Measurements from ENCODE around the gene CENPC.

DNA sequence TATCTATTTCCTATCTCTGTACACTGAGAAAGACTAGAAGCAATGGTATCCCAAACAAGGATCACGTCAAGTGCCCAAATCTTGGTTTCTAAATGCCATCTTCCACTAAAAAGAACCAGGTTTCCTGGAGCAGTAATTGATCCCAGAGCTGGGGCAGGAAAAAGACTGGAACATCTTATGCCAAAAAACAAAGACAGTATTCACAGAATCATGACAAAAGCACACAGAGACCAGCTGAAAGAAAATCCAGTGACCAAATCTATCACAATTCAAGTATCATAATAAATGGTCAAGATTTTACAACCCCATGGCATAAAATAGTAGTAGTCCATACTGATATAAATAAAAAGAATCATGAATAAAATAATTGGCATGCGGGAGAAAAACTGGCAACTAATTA, 44.9 kb downstream of the CENPC start:
- TF ChIP-seq, protein P1, sequence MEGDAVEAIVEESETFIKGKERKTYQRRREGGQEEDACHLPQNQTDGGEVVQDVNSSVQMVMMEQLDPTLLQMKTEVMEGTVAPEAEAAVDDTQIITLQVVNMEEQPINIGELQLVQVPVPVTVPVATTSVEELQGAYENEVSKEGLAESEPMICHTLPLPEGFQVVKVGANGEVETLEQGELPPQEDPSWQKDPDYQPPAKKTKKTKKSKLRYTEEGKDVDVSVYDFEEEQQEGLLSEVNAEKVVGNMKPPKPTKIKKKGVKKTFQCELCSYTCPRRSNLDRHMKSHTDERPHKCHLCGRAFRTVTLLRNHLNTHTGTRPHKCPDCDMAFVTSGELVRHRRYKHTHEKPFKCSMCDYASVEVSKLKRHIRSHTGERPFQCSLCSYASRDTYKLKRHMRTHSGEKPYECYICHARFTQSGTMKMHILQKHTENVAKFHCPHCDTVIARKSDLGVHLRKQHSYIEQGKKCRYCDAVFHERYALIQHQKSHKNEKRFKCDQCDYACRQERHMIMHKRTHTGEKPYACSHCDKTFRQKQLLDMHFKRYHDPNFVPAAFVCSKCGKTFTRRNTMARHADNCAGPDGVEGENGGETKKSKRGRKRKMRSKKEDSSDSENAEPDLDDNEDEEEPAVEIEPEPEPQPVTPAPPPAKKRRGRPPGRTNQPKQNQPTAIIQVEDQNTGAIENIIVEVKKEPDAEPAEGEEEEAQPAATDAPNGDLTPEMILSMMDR (IDR thresholded peaks at IDR 0.05) = no peak
- no peak for TF ChIP-seq POLR2A (IDR thresholded peaks at IDR 0.05)
